ENCODE measurements around the gene SCAANT1. TPM values are rescaled to one million over a fixed set of nuclear protein-coding genes. Genes with fewer than 3 reads are reported as not detected.

Gene SCAANT1
- total RNA-seq, 4 donors from 2014 or later, result not detected

DNA sequence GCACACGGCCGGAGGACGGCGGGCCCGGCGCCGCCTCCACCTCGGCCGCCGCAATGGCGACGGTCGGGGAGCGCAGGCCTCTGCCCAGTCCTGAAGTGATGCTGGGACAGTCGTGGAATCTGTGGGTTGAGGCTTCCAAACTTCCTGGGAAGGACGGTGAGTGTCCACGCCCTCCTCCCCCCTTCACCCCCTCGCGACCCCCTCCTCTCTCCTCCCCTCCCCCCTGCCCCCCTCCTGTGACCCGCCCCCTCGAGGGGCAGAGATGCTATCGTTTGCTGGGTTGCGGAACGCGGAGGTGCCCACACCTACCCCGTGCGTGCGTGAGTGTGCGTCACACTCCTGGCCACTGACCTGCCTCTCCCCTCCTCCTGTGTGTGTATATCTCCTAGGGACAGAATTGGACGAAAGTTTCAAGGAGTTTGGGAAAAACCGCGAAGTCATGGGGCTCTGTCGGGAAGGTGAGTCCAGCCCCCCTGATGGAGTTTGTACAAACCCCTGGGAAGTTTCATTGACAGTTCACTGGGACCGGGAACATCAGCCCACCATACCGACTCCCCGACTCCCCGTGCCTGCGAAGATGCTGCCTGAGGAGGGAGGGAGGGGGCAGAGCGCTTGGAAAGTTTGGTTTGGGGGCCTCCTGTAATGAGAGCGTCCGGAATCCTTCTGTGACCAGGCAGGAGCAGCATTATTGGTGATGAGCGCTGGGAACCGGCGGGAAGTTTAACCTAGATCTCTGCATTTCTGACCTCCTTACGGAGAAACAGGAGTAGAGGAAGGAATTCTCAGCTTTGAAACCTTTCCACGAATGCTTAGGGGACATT lies 795 bp upstream of the SCAANT1 start:
- H3K4me3 ChIP-seq, result peak overlapping the region; percentile 62 to 99
- peak overlapping the region; percentile 98 to 100 for H3K27ac ChIP-seq
- peak; percentile 66 to 75 for DNase-seq
- no peaks in the 10 kb centered on the region for H3K27me3 ChIP-seq
- H3K36me3 ChIP-seq, result no peaks in the 10 kb centered on the region
- intact Hi-C loops (cut with DNase I; ENCODE audit: low total_unique reads), result no loop called here
- H3K9me3 ChIP-seq, result no peaks in the 10 kb centered on the region
- TF ChIP-seq POLR2A (IDR thresholded peaks at IDR 0.05) (no peak), CTCF (IDR thresholded peaks at IDR 0.05) (no peak)
- H3K4me1 ChIP-seq, result peaks cover 2 to 5% of the 10 kb centered on the region in 2 donors

DNA sequence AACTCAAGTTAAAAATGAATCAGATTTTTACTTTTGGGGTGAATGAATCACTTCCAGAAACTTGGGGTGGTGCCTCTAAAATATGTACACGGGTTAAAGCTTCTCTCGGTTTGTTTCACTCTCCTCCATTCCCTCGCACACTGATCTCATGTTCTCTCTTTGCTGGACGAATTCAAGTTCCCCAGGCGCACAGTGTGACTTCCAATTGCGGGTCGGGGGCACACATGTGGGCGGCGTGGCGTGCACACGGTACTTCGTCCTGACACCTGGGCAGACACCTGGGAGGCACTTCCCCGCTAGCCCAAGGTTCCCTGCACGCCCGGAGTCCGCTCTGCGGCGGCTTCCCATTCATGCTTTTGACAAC lies 692 bp downstream of the SCAANT1 start:
- Histone ChIP-seq H3K9me3 (no peaks in the 10 kb centered on the region), H3K27ac (peak overlapping the region; percentile 98 to 100), H3K27me3 (no peaks in the 10 kb centered on the region), H3K4me1 (peaks cover 2 to 5% of the 10 kb centered on the region in 2 donors), H3K36me3 (no peaks in the 10 kb centered on the region), H3K4me3 (peak overlapping the region; percentile 62 to 99)
- intact Hi-C loops (cut with DNase I; ENCODE audit: low total_unique reads), result no loop called here
- DNase-seq, result no peak
- TF ChIP-seq CTCF (IDR thresholded peaks at IDR 0.05) (no peak), POLR2A (IDR thresholded peaks at IDR 0.05) (no peak)

DNA sequence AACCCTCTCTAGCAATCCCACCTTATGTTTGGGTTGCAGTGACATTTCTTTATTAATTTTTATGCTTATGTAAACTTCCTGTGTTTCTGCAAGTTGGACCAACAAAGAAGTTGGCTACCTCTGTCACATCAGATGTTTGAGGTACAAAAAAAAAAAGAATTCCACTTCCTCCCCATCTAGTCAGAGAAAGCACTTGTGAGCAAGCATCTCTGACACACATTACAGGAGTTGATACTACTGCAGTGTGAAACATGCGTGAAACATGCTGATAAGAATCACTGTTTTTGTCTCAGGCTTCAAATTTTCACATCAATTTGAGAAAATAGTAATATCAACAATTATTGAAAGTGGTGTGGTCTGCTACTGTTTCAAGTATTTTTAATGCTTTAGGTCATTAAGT lies 1.3 kb downstream of the SCAANT1 start:
- intact Hi-C loops (cut with DNase I; ENCODE audit: low total_unique reads), result no loop called here
- Histone ChIP-seq H3K27ac (peak overlapping the region; percentile 98 to 100), H3K36me3 (no peaks in the 10 kb centered on the region), H3K4me3 (peak overlapping the region in 1 of 2 donors; percentile 62), H3K9me3 (no peaks in the 10 kb centered on the region), H3K4me1 (peaks cover 2 to 5% of the 10 kb centered on the region in 2 donors), H3K27me3 (no peaks in the 10 kb centered on the region)
- DNase-seq, result no peak
- TF ChIP-seq POLR2A (IDR thresholded peaks at IDR 0.05) (no peak), CTCF (IDR thresholded peaks at IDR 0.05) (no peak)

DNA sequence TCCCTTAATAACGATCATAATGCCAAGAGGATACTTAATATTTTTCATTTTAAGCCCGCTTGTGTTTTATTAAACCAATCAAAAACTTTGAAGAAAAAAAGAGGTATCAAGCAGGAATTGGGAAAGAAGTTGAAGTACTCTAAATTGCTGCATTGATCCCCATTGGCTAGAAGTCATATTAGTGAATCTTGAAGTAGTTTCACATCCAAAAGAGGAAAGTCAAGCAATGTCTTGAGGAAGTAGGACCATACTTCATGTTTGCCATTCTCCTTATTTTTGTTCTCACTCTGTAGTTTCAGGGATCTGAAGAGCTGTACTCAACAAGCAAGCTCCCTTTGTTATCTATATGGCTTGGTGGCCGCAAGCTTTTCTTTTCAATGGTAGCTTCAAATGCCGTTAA lies 2.2 kb downstream of the SCAANT1 start:
- H3K4me1 ChIP-seq, result peaks cover 2 to 5% of the 10 kb centered on the region in 2 donors
- no peak overlapping the region for H3K4me3 ChIP-seq
- TF ChIP-seq POLR2A (IDR thresholded peaks at IDR 0.05), result no peak
- no peak for TF ChIP-seq CTCF (IDR thresholded peaks at IDR 0.05)
- DNase-seq, result no peak
- H3K27me3 ChIP-seq, result no peaks in the 10 kb centered on the region
- no peaks in the 10 kb centered on the region for H3K9me3 ChIP-seq
- intact Hi-C loops (cut with DNase I; ENCODE audit: low total_unique reads), result no loop called here
- no peak overlapping the region for H3K27ac ChIP-seq
- no peaks in the 10 kb centered on the region for H3K36me3 ChIP-seq

- no peaks in the 10 kb centered on the region for H3K27me3 ChIP-seq
- H3K36me3 ChIP-seq, result no peaks in the 10 kb centered on the region
- intact Hi-C loops (cut with DNase I; ENCODE audit: low total_unique reads), result no loop called here
- H3K27ac ChIP-seq, result no peak overlapping the region
- H3K9me3 ChIP-seq, result no peaks in the 10 kb centered on the region
- H3K4me1 ChIP-seq, result peaks cover 2 to 5% of the 10 kb centered on the region in 2 donors
- H3K4me3 ChIP-seq, result no peak overlapping the region
- TF ChIP-seq POLR2A (IDR thresholded peaks at IDR 0.05) (no peak), CTCF (IDR thresholded peaks at IDR 0.05) (no peak)
- DNase-seq, result no peak
Measured at GRCh38 chr3:63909431-63909830, 2.8 kb downstream of the SCAANT1 start.
